GM12873 (cell line): Measurements from ENCODE around the gene PKP2.

ENCODE experiments used
- TF ChIP-seq, protein P1 (sequence below): IDR thresholded peaks from 2 replicates; pipeline ENCODE4 v1.5.1; 2012; ENCODE audit warnings: low read depth, mild to moderate bottlenecking, moderate library complexity, low read length, control low read depth; ENCODE audit not compliant: insufficient read depth; ENCODE audit errors: missing control alignments

The PKP2 gene

DNA sequence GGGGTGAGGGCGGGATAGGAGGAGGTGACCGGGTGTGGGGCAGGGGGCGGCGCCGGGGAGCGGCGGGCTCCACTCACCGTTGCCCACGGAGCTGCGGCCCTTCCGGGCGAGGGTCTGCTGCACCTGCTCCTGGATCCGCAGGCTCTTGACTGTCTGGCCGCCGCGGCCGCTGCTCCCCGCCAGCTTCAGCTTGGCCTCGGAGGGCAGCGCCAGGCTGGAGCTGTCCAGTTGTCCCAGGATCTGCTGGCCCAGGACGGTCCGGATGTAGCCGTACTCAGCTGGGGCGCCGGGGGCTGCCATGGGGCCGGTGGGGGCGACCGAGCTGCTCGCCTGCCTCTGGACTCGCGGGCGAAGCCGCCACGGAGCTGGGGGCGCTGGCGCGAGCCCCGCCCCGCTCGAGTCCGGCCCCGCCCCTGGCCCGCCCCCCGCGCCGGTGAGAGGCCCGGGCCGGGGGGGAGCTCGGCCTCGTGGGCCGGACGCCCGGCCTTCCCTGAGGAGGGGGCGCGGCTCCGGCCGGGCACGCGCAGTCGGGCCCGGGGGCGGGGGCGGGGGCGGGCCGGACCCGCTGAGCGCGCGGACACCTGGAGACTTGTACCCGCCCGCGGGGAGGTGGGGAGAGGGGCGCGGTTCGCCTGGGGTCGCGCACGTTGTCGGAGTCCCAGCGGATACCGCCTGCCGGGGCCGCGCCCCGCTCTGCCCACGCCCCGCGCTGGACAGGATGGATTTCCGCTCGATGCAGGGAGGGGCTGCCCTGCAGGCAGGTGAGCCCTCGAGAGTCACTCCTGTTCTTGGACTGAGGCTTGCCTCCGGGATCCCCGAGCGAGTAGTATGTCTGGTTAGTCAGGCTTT, at the start of gene PKP2:
Gene PKP2 (minus strand): TSS at position 346 of the 849 bp plus-strand sequence. CDS start 46 bp downstream, at position 300.
- TF ChIP-seq, protein P1, sequence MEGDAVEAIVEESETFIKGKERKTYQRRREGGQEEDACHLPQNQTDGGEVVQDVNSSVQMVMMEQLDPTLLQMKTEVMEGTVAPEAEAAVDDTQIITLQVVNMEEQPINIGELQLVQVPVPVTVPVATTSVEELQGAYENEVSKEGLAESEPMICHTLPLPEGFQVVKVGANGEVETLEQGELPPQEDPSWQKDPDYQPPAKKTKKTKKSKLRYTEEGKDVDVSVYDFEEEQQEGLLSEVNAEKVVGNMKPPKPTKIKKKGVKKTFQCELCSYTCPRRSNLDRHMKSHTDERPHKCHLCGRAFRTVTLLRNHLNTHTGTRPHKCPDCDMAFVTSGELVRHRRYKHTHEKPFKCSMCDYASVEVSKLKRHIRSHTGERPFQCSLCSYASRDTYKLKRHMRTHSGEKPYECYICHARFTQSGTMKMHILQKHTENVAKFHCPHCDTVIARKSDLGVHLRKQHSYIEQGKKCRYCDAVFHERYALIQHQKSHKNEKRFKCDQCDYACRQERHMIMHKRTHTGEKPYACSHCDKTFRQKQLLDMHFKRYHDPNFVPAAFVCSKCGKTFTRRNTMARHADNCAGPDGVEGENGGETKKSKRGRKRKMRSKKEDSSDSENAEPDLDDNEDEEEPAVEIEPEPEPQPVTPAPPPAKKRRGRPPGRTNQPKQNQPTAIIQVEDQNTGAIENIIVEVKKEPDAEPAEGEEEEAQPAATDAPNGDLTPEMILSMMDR = no peak

DNA sequence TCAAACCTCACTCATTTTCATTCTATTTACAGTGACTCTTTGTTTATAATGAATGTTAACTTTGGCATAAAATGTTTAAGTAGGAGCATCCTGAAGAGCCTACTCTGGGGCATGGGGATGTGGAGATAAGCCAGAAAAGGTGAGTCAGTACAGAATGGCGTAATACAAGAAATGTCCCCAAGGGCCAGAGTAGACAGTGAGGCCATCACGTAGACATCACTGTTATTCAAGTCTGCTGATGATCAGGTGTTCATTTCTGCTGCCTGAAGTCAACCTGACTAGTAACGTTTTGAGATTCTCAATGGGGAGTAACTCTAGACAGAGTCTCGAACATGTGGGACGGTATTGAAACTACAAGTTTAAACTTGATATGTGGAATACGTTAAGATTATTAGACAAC, 47.6 kb upstream of the PKP2 start:
- TF ChIP-seq, protein P1 = no peak

DNA sequence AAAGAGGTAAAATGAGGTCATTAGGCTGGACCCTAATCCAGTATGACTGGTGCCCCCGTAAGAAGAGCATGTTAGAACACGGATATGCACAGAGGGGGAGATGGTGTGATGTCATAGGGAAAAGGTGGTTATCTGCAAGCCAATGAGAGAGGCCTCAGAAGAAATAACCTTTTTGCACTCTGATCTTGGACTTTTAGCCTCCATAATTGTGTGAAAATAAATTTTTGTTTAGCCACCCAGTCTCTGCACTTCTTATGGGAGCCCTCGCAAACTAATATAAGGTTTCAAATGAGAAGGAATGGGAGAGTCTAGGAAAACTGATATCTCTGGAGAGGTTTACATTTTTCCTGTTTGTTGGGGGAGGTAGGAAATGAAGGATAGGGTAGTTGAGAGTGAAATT, 43.2 kb upstream of the PKP2 start:
- TF ChIP-seq, protein P1 = no peak

DNA sequence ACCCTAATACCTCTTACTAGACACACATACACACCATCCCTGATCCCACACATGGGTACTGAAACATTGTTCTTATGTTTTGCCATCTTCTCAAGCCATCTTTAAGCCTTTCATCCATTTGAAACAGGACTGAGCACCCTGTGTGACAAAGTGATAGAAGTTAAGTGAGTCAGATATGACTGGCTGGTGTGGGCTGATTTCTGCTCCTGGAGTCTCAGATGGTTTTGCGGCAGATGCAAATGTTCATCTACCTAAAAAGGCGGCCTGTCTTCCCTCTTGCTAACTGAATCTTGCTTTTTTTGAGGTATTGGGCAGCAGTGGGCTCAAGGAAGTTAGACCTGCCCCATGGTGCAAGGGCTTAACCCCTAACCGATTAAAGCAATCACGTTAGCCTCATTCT, 30.4 kb upstream of the PKP2 start:
- TF ChIP-seq, protein P1 = no peak

DNA sequence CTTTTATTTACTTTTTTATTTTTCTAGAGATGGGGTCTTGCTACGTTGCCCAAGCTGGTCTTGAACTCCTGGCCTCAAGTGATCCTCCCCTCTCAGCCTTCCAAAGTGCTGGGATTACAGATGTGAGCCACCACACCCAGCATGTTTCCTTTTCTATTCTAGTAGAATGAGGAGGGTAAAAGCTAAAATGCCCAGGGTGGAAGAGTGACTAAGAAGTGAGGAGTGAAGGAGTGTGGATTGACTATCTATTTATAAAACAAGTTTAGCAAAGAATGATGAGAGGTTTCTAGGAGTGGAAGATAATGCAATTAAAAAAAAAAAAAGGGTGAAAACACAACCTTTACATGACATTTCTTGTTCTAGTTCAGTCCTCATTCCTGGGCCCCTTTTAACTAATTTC, 29.8 kb upstream of the PKP2 start:
- TF ChIP-seq, protein P1 = no peak

DNA sequence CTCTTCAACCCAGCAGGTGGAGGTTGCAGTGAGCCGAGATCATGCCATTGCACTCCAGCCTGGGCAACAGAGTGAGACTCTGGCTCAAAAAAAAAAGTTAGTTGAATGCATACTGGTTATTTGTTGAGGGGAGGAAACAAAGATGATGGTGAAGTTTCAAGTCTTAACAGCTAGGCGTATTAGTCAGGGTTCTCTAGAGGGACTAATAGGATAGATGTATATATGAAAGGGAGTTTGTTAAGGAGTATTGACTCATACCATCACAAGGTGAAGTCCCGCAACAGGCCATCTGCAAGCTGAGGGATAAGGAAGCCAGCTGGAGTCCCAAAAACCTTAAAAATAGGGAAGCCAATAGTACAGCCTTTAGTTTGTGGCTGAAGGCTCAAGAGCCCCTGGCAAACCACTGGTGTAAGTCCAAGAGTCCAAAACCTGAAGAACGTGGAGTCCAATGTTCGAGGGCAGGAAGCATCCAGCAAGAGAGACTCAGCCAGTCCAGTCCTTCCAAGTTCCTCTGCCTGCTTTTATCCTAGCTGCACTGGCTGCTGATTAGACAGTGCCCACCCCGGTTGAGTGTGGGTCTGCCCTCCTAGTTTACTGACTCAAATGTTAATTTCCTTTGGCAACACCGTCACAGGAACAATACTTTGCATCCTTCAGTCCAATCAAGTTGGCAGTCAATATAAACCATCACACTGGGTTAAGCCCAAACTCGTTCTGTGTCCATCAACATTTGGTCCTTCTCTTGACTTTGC, 26.1 kb upstream of the PKP2 start:
- TF ChIP-seq, protein P1 = no peak

DNA sequence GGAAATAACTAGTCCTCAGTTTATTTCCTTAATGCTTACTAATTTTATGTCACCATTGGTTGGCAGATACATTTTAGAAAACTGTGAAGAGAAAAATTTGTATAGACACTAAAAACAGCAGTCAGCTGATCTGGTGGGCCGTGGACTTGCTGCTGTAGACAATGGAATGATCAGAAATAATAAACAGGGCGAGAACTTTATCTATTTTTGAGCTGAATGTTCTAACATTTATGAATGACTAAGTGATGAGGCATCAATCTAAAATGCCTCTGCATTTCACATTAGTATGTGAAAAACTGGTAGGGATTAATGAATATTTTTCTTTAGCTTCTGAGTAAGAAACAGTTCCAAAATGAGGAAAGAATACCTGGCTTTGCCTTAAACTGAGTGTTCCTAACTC, 24.8 kb upstream of the PKP2 start:
- TF ChIP-seq, protein P1 = no peak
